HUES64 (cell line): ENCODE measurements around the gene CYB5R4.

Experiments
- H3K27ac ChIP-seq: 2 replicates; pipeline ENCODE4 v1.7.0; 2013; ENCODE audit warnings: low read depth, low read length, inconsistent platforms
- H3K27me3 ChIP-seq: 2 replicates; pipeline ENCODE4 v1.6.1; 2013; ENCODE audit warnings: mild to moderate bottlenecking, low read length; ENCODE audit not compliant: insufficient read depth
- H3K36me3 ChIP-seq: 2 replicates; pipeline ENCODE4 v1.6.1; 2013; ENCODE audit warnings: mild to moderate bottlenecking, low read length; ENCODE audit not compliant: insufficient read depth
- H3K4me1 ChIP-seq: 2 replicates; pipeline ENCODE4 v1.6.1; 2013; ENCODE audit warnings: mild to moderate bottlenecking, low read length, moderate library complexity; ENCODE audit not compliant: insufficient read depth
- H3K4me3 ChIP-seq: 2 replicates; pipeline ENCODE4 v1.5.1; 2013; ENCODE audit warnings: mild to moderate bottlenecking, low read length, moderate library complexity
- H3K9ac ChIP-seq: 2 replicates; pipeline ENCODE4 v1.6.1; 2013; ENCODE audit warnings: mild to moderate bottlenecking, low read depth, low read length
- H3K9me3 ChIP-seq: 2 replicates; pipeline ENCODE4 v1.6.1; 2013; ENCODE audit warnings: low read depth, low read length; ENCODE audit not compliant: insufficient read depth
- WGBS: fragments of 150-250, 120-280 bp; methylation state at CpG from one replicate; pipeline ENCODE4 v1.1.7; 2013; ENCODE audit warnings: missing lambda C conversion rate; 5-methylcytosine and 5-hydroxymethylcytosine counted together

The CYB5R4 gene

GRCh38 chr6:83958241-83958685 is 98.8 kb downstream of the CYB5R4 start:
- Histone ChIP-seq H3K27ac (no peak overlapping the region), H3K4me1 (peaks cover 9% of the 10 kb centered on the region), H3K27me3 (no peaks in the 10 kb centered on the region), H3K9ac (no peak overlapping the region), H3K4me3 (no peak overlapping the region), H3K36me3 (peaks cover 16% of the 10 kb centered on the region), H3K9me3 (no peaks in the 10 kb centered on the region)
- 96% methylated on average over 3 of the region's 3 CpGs for WGBS

- WGBS, result 79% methylated on average over 1 of the region's 1 CpG
- Histone ChIP-seq H3K27me3 (no peaks in the 10 kb centered on the region), H3K9me3 (peaks cover 6% of the 10 kb centered on the region), H3K4me1 (no peaks in the 10 kb centered on the region), H3K27ac (no peak overlapping the region), H3K4me3 (no peak overlapping the region), H3K9ac (no peak overlapping the region), H3K36me3 (peaks cover 7% of the 10 kb centered on the region; the same call in 1 of the 2 replicates)
These were observed 101.2 kb downstream of the CYB5R4 start for GRCh38 chr6:83960664-83961063.

DNA sequence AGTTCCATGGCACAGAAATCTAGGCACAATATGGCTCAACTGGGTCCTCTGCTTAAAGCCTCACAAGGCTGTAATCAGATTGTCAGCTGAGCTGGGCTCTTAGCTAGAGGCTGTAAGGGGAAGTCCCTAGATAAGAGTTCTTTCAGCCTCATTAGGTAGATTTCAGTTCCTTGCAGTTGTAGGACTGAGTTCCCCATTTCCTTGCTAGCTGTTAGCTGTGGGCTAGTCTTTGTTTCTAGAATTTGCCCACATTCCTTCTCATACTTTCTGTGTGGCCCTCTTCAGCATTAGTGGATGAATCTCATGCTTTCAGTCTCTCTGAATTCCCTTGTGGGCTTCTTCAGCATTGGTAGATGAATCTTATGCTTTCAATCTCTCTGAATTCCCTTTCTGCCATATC is 103.1 kb downstream of the CYB5R4 start:
- H3K4me3 ChIP-seq, result no peak overlapping the region
- no peak overlapping the region for H3K27ac ChIP-seq
- no peaks in the 10 kb centered on the region for H3K4me1 ChIP-seq
- no peaks in the 10 kb centered on the region for H3K27me3 ChIP-seq
- H3K9ac ChIP-seq, result no peak overlapping the region
- H3K36me3 ChIP-seq, result peaks cover 6% of the 10 kb centered on the region; the same call in 1 of the 2 replicates
- peaks cover 18% of the 10 kb centered on the region for H3K9me3 ChIP-seq

- no peak overlapping the region for H3K9ac ChIP-seq
- H3K9me3 ChIP-seq, result peaks cover 33% of the 10 kb centered on the region
- H3K36me3 ChIP-seq, result peaks cover 6% of the 10 kb centered on the region; the same call in 1 of the 2 replicates
- peaks cover 8% of the 10 kb centered on the region; the same call in 1 of the 2 replicates for H3K4me1 ChIP-seq
- no peak overlapping the region for H3K4me3 ChIP-seq
- 98% methylated on average over 4 of the region's 4 CpGs for WGBS
- no peaks in the 10 kb centered on the region for H3K27me3 ChIP-seq
- no peak overlapping the region for H3K27ac ChIP-seq
These were observed 107.0 kb downstream of the CYB5R4 start for GRCh38 chr6:83966539-83966938.

DNA sequence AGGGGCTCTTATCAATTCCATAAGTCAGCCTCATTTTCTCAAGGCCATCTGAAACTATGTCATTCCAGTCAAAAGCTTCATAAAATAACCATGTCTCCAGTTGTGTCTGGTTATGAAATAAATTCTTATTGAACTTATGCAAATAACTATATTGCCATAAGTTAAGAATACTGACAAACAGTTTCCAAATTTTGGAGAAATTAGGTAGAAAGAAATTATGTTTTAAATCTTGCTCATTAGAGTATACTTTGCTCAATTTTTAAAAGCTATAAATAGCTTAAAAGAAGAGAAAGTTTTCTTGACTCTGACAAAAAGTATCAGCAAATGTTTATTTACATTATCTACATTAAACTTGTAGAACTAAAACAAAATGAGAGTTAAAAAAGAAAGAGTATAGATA is 111.1 kb downstream of the CYB5R4 start:
- Histone ChIP-seq H3K4me3 (no peak overlapping the region), H3K27me3 (no peaks in the 10 kb centered on the region), H3K4me1 (peaks cover 18% of the 10 kb centered on the region), H3K9ac (no peak overlapping the region), H3K9me3 (peaks cover 52% of the 10 kb centered on the region), H3K36me3 (0 out of 2 replicates have a peak, but pooled peaks cover 3% of the 10 kb centered on the region), H3K27ac (no peak overlapping the region)

DNA sequence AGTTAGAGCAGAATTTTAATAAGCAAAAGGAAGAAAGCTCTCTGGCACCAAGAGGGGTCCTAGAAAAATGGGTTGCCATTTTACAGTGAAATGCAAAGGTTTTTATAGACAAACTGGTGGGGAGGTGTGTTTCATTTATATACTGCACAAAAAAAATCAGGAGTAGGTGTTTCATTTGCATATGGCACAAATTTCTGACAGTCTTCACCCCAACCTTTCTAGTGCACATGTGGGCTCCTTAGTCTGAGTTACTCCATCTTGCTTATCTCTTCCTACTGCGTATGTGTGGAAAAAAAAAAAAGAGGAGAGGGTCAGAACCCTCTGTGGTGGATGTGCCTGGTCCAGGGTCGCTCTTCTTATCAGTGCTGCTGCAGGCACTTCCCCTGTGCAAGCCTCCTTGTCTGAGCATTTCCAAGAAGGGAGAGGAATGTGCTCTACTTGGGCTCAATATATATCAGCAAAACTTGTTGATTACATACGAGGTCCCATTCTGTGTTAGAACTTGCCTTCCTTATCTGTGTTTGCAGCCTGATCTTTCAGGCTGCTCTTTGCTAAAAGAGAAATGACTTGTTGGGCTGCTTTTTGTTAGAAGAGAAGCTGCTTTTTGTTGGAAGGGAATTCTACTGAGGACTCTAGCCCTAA is 115.0 kb downstream of the CYB5R4 start:
- no peaks in the 10 kb centered on the region for H3K27me3 ChIP-seq
- H3K36me3 ChIP-seq, result no peaks in the 10 kb centered on the region
- H3K4me3 ChIP-seq, result no peak overlapping the region
- no peak overlapping the region for H3K9ac ChIP-seq
- peaks cover 42% of the 10 kb centered on the region for H3K4me1 ChIP-seq
- H3K27ac ChIP-seq, result peak overlapping the region; percentile 46; the same call in 1 of the 2 replicates
- WGBS, result 83% methylated on average over 3 of the region's 3 CpGs
- peaks cover 38% of the 10 kb centered on the region for H3K9me3 ChIP-seq

DNA sequence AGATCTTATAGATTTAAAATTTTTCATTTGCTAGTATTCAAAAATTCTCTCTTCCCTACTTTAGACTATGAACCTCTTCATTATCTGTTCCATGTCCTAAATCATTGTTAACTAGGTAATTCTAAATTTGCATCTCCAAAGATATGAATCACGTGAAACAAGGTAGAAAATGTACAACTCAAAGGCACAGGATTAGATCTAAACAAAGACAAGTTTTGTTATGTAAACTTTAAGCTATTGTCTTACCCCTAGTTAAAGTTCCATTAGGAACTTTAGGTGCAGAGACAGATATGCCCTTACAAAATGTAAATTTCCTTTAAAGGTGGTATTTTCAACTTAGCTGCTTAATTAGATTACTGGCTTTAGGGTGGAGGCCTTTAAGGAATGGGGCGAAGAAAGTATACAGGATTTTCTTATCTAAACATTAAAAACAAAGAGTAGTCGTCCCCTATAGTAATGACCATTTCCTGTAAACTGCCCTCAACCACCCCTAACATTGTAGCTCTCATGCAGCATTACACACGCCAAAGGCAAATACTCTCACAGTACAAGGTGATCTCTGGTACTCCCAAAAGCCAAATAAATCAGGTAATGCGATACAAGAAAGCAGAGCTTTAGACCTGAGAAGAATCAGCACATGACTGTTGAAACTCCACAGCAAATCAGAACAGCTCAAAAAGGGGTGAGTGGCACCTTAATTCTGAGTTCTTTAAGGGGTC is 116.7 kb downstream of the CYB5R4 start:
- peaks cover 37% of the 10 kb centered on the region for H3K9me3 ChIP-seq
- H3K4me3 ChIP-seq, result peak overlapping the region; percentile 22; the same call in 1 of the 2 replicates
- peak overlapping the region; percentile 88 for H3K27ac ChIP-seq
- peaks cover 41% of the 10 kb centered on the region for H3K4me1 ChIP-seq
- H3K36me3 ChIP-seq, result no peaks in the 10 kb centered on the region
- 43% methylated on average over 3 of the region's 5 CpGs for WGBS
- no peaks in the 10 kb centered on the region for H3K27me3 ChIP-seq
- H3K9ac ChIP-seq, result peak overlapping the region; percentile 23; the same call in 1 of the 2 replicates

GRCh38 chr6:83976871-83977270 is 117.4 kb downstream of the CYB5R4 start:
- Histone ChIP-seq H3K4me1 (peaks cover 41% of the 10 kb centered on the region), H3K9me3 (peaks cover 32% of the 10 kb centered on the region), H3K36me3 (no peaks in the 10 kb centered on the region), H3K27ac (peak overlapping the region; percentile 88; the same call in 1 of the 2 replicates), H3K4me3 (no peak overlapping the region), H3K27me3 (no peaks in the 10 kb centered on the region), H3K9ac (no peak overlapping the region)
- WGBS, result 85% methylated on average over 7 of the region's 8 CpGs

- H3K27me3 ChIP-seq, result no peaks in the 10 kb centered on the region
- no peak overlapping the region for H3K4me3 ChIP-seq
- peaks cover 41% of the 10 kb centered on the region for H3K4me1 ChIP-seq
- no peak overlapping the region for H3K27ac ChIP-seq
- H3K9me3 ChIP-seq, result peaks cover 18% of the 10 kb centered on the region
- H3K9ac ChIP-seq, result no peak overlapping the region; the same call in 1 of the 2 replicates
- WGBS, result 90% methylated on average over 1 of the region's 1 CpG
- H3K36me3 ChIP-seq, result no peaks in the 10 kb centered on the region
These were observed 118.8 kb downstream of the CYB5R4 start for GRCh38 chr6:83978324-83978734.

GRCh38 chr6:83978997-83979396 is 119.5 kb downstream of the CYB5R4 start:
- Histone ChIP-seq H3K36me3 (no peaks in the 10 kb centered on the region), H3K27ac (no peak overlapping the region), H3K27me3 (no peaks in the 10 kb centered on the region), H3K9ac (no peak overlapping the region), H3K4me3 (no peak overlapping the region), H3K9me3 (peaks cover 12% of the 10 kb centered on the region; the same call in 1 of the 2 replicates), H3K4me1 (peaks cover 41% of the 10 kb centered on the region)
- 93% methylated on average over 2 of the region's 3 CpGs for WGBS

DNA sequence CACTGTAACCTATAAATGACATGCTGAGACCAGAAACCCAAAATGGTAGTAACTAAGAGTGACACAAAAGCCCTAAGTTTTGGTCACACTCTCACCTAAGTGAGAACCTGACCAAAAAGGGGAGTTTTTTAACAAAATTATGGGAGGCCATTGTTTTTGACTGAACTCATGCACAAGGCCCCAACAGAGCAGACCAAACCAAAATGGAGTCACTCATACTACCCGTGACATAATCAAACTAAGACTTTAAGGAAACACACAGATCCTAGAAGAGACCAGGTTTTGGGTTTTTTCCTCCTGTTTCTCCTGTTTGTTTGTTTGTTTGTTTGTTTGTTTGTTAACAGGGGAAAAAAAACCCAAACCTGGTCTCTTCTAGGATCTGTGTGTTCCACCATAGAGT is 124.9 kb downstream of the CYB5R4 start:
- H3K4me1 ChIP-seq, result no peaks in the 10 kb centered on the region
- no peak overlapping the region for H3K27ac ChIP-seq
- no peak overlapping the region for H3K4me3 ChIP-seq
- H3K9me3 ChIP-seq, result peaks cover 9% of the 10 kb centered on the region; the same call in 1 of the 2 replicates
- H3K9ac ChIP-seq, result no peak overlapping the region
- no peaks in the 10 kb centered on the region for H3K27me3 ChIP-seq
- H3K36me3 ChIP-seq, result no peaks in the 10 kb centered on the region
- 100% methylated on average over 1 of the region's 1 CpG for WGBS
